PC-9 (cell line): ENCODE data around the gene LYSMD1.

ENCODE experiments used
- EZH2 ChIP-seq: fragments of 200-600 bp; sonication (generic); IDR thresholded peaks from 2 replicates; pipeline ENCODE4 v1.8.0; 2017; ENCODE audit warnings: antibody characterized with exemption, low read depth
- TF ChIP-seq, protein P1 (sequence below): fragments of 200-600 bp; sonication (generic); conservative IDR thresholded peaks from 2 replicates; pipeline ENCODE4 v1.6.1; 2017; ENCODE audit warnings: mixed run types, antibody characterized with exemption, mild to moderate bottlenecking, moderate library complexity

DNA sequence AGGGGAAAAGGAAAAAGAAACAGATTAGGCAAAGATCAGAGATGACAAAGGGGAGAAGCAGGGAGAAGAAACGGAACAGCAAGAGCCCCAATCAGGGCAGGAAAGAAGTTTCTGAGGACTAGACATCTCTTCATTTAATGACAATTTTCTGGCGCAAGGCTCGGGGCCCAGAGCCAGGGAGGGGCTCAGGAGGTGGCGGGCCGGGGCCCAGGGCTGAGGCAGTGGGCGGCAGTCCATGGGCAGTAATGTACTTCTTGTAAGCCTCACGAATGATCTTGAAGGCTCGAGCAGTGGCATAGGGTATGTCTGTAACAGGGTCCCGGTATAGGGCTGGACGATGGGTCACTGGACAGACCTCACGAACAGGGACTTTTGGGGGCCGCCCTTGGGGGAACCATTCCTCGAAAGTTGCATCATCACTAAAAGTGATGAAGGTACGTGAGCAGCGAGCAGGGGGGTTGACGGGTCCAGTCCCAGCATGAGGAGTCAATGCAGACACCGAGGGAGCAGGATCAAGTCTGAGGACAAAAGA is 10.9 kb upstream of the LYSMD1 start:
- TF ChIP-seq, protein P1, sequence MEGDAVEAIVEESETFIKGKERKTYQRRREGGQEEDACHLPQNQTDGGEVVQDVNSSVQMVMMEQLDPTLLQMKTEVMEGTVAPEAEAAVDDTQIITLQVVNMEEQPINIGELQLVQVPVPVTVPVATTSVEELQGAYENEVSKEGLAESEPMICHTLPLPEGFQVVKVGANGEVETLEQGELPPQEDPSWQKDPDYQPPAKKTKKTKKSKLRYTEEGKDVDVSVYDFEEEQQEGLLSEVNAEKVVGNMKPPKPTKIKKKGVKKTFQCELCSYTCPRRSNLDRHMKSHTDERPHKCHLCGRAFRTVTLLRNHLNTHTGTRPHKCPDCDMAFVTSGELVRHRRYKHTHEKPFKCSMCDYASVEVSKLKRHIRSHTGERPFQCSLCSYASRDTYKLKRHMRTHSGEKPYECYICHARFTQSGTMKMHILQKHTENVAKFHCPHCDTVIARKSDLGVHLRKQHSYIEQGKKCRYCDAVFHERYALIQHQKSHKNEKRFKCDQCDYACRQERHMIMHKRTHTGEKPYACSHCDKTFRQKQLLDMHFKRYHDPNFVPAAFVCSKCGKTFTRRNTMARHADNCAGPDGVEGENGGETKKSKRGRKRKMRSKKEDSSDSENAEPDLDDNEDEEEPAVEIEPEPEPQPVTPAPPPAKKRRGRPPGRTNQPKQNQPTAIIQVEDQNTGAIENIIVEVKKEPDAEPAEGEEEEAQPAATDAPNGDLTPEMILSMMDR = no peak
- TF ChIP-seq EZH2 = no peak
